ENCODE data around the gene COL6A2. TPM values are rescaled to one million over a fixed set of nuclear protein-coding genes. Genes with fewer than 3 reads are reported as not detected.

COL6A2 gene
- total RNA-seq, 1 experiment from 2014 or later, result 87.0 TPM

GRCh38 chr21:46163380-46163779 lies 65.5 kb downstream of the COL6A2 start:
- no peaks in the 10 kb centered on the region for H3K9me3 ChIP-seq (ENCODE audit: control insufficient read depth in 1 of 2, insufficient read depth in 1 of 2, low read depth in 1 of 2, low read length in 2 of 2)
- no peak overlapping the region for H3K9ac ChIP-seq (ENCODE audit: low read length)
- intact Hi-C loops (cut with micrococcal nuclease), result no loop called here
- H4K20me1 ChIP-seq (ENCODE audit: insufficient read depth), result no peaks in the 10 kb centered on the region
- CTCF ChIA-PET, result no interaction called here
- no peaks in the 10 kb centered on the region for H3K36me3 ChIP-seq (ENCODE audit: control insufficient read depth in 1 of 2, insufficient read depth in 2 of 2, low read length in 2 of 2)
- ATAC-seq, result no peak
- BruUV-seq (replicated peaks), result no TSS peak
- H3K27me3 ChIP-seq (ENCODE audit: insufficient read depth, low read length), result peaks cover 9% of the 10 kb centered on the region; the same call in 1 of the 2 replicates
- no peak overlapping the region for H3K27ac ChIP-seq (ENCODE audit: low read depth, low read length)
- no peaks in the 10 kb centered on the region for H3K9me2 ChIP-seq (ENCODE audit: insufficient read depth)
- H3K4me1 ChIP-seq (ENCODE audit: control insufficient read depth in 1 of 2, insufficient read depth in 2 of 2, low read length in 2 of 2), result no peaks in the 10 kb centered on the region
- H3K79me2 ChIP-seq (ENCODE audit: insufficient read depth, low read length), result no peaks in the 10 kb centered on the region
- POLR2A ChIA-PET, result no interaction called here
- TF ChIP-seq EZH2 (IDR thresholded peaks at IDR 0.05) (no peak), YY1 (IDR thresholded peaks at IDR 0.05; ENCODE audit: extremely low read depth, insufficient replicate concordance, low read depth, low read length) (no peak), SP1 (IDR thresholded peaks at IDR 0.05; ENCODE audit: low read depth) (no peak), ZNF274 (IDR thresholded peaks at IDR 0.05; ENCODE audit: low read depth, low read length) (no peak), ZFX (IDR thresholded peaks at IDR 0.05) (no peak), CTCF (IDR thresholded peaks at IDR 0.05 in 2 of 3, conservative IDR thresholded peaks at IDR 0.05 in 1 of 3; ENCODE audit: borderline replicate concordance in 1 of 3, insufficient read depth in 1 of 3, low read depth in 2 of 3, low read length in 2 of 3) (no peak), TCF7L2 (IDR thresholded peaks at IDR 0.05; ENCODE audit: borderline replicate concordance, extremely low read depth, insufficient read depth, insufficient read length) (no peak), JUND (IDR thresholded peaks at IDR 0.05) (no peak), CBX3 (IDR thresholded peaks at IDR 0.05; ENCODE audit: low read depth) (no peak), MAX (IDR thresholded peaks at IDR 0.05) (no peak), CEBPB (IDR thresholded peaks at IDR 0.05; ENCODE audit: low read depth) (no peak), POLR2A (IDR thresholded peaks at IDR 0.05; ENCODE audit: borderline replicate concordance, extremely low read depth, insufficient read depth, insufficient read length) (no peak), FOSL1 (IDR thresholded peaks at IDR 0.05; ENCODE audit: low read depth) (no peak), EGR1 (IDR thresholded peaks at IDR 0.05; ENCODE audit: low read depth) (no peak), ATF3 (IDR thresholded peaks at IDR 0.05) (no peak), POLR2AphosphoS5 (IDR thresholded peaks at IDR 0.05; ENCODE audit: low read depth, low read length) (no peak), SRF (IDR thresholded peaks at IDR 0.05; ENCODE audit: low read depth) (no peak), REST (IDR thresholded peaks at IDR 0.05; ENCODE audit: low read depth) (no peak), EZH2phosphoT487 (IDR thresholded peaks at IDR 0.05; ENCODE audit: borderline replicate concordance) (no peak), ZBTB33 (IDR thresholded peaks at IDR 0.05; ENCODE audit: extremely low read depth, insufficient replicate concordance, low read length) (no peak)
- no peak overlapping the region for H3K4me2 ChIP-seq (ENCODE audit: low read length)
- RAD21 ChIA-PET (ENCODE audit: low non-redundant PET in 1 of 2, low total read pairs in 2 of 2, uncharacterized antibody in 2 of 2, unreplicated experiment in 2 of 2), result no interaction called here
- H2AFZ ChIP-seq (ENCODE audit: low read depth, low read length, poor library complexity, severe bottlenecking), result no peak overlapping the region
- DNase-seq (ENCODE audit: low read depth, low spot score), result no peak
- H3K4me3 ChIP-seq (replicated peaks in 1 of 2; ENCODE audit: low read depth in 1 of 2, low read length in 2 of 2), result no peak overlapping the region

Data from HCT116 (cell line).